SU-DHL-6 (cell line): ENCODE data around the gene SERPINA1.

Experiments
- H2AFZ ChIP-seq: fragments of 200-600 bp; sonication (generic); 2 replicates; pipeline ENCODE4 v1.6.1; 2014; ENCODE audit warnings: low read depth, mild to moderate bottlenecking, moderate library complexity, mixed read lengths, antibody characterized with exemption, low read length; ENCODE audit not compliant: severe bottlenecking
- H3F3A ChIP-seq: fragments of 200-600 bp; shearing (Covaris generic); 2 replicates; pipeline ENCODE4 v1.6.0; 2016; ENCODE audit warnings: antibody characterized with exemption, mild to moderate bottlenecking; ENCODE audit not compliant: insufficient read depth
- H3K27ac ChIP-seq: fragments of 200-600 bp; sonication (generic); 2 replicates; pipeline ENCODE4 v1.5.1; 2016; ENCODE audit warnings: low read depth, mild to moderate bottlenecking, low read length, moderate library complexity, mixed read lengths
- H3K27me3 ChIP-seq: fragments of 200-600 bp; sonication (generic), shearing (Covaris generic); 2 replicates; pipeline ENCODE4 v1.6.0; 2014; ENCODE audit warnings: mild to moderate bottlenecking, low read length
- H3K36me3 ChIP-seq: fragments of 200-600 bp; sonication (generic); 2 replicates; pipeline ENCODE4 v1.6.1; 2014; ENCODE audit warnings: mild to moderate bottlenecking, low read length, mixed read lengths
- H3K4me2 ChIP-seq: fragments of 300-600, 200-600 bp; shearing (Covaris generic), sonication (generic); 2 replicates; pipeline ENCODE4 v1.6.0; 2014; ENCODE audit warnings: low read length, low read depth, mild to moderate bottlenecking; ENCODE audit not compliant: poor library complexity, severe bottlenecking
- H3K4me3 ChIP-seq: fragments of 200-600 bp; sonication (generic); 2 replicates; pipeline ENCODE4 v1.5.1; 2014; ENCODE audit warnings: antibody characterized with exemption, low read length, mild to moderate bottlenecking, mixed read lengths; ENCODE audit not compliant: insufficient read depth, poor library complexity, severe bottlenecking
- H3K79me2 ChIP-seq: fragments of 200-600 bp; sonication (generic); 2 replicates; pipeline ENCODE4 v1.6.1; 2014; ENCODE audit warnings: mild to moderate bottlenecking, low read length, moderate library complexity; ENCODE audit not compliant: insufficient read depth
- H3K9ac ChIP-seq: fragments of 200-600 bp; sonication (generic); 2 replicates; pipeline ENCODE4 v1.7.0; 2014; ENCODE audit warnings: mild to moderate bottlenecking, low read length
- H3K9me2 ChIP-seq: fragments of 200-600 bp; sonication (generic); replicated peaks from 2 replicates; pipeline ENCODE4 v1.6.1; 2014; ENCODE audit warnings: low read length; ENCODE audit not compliant: insufficient read depth
- H3K9me3 ChIP-seq: fragments of 200-600 bp; sonication (generic); 2 replicates; pipeline ENCODE4 v1.6.1; 2014; ENCODE audit warnings: low read length, mixed read lengths; ENCODE audit not compliant: insufficient read depth
- H4K20me1 ChIP-seq: fragments of 200-600 bp; sonication (generic); 2 replicates; pipeline ENCODE4 v1.6.1; 2014; ENCODE audit warnings: low read depth, mild to moderate bottlenecking, antibody characterized with exemption, low read length, moderate library complexity, mixed read lengths
- CTCF ChIP-seq: fragments of 200-600 bp; sonication (generic); IDR thresholded peaks from one replicate; pipeline ENCODE4 v1.5.1; 2017; ENCODE audit warnings: antibody characterized with exemption, mild to moderate bottlenecking, low read length, moderate library complexity; ENCODE audit not compliant: insufficient read depth, poor library complexity, severe bottlenecking
- EZH2phosphoT487 ChIP-seq: fragments of 200-600 bp; sonication (generic), shearing (Covaris generic); conservative IDR thresholded peaks from 2 replicates; pipeline ENCODE4 v1.6.1; 2018; ENCODE audit warnings: mild to moderate bottlenecking, antibody characterized with exemption, low read length, moderate library complexity, mixed read lengths

Gene SERPINA1

GRCh38 chr14:94395888-94396574 is 7.6 kb upstream of the SERPINA1 start:
- Histone ChIP-seq H3K4me3 (no peak overlapping the region), H2AFZ (no peak overlapping the region), H3K9me2 (no peaks in the 10 kb centered on the region), H3K79me2 (no peaks in the 10 kb centered on the region), H3K9me3 (no peaks in the 10 kb centered on the region), H3K27me3 (no peaks in the 10 kb centered on the region), H3K36me3 (no peaks in the 10 kb centered on the region), H3K9ac (no peak overlapping the region), H3K4me2 (no peak overlapping the region), H4K20me1 (no peaks in the 10 kb centered on the region), H3F3A (no peaks in the 10 kb centered on the region), H3K27ac (no peak overlapping the region)
- TF ChIP-seq CTCF, result no peak
- TF ChIP-seq EZH2phosphoT487, result no peak

- H3K27ac ChIP-seq, result no peak overlapping the region
- no peaks in the 10 kb centered on the region for H3K9me3 ChIP-seq
- no peak overlapping the region for H3K4me2 ChIP-seq
- H3K9ac ChIP-seq, result no peak overlapping the region
- no peaks in the 10 kb centered on the region for H3F3A ChIP-seq
- H3K79me2 ChIP-seq, result no peaks in the 10 kb centered on the region
- no peaks in the 10 kb centered on the region for H3K27me3 ChIP-seq
- no peak overlapping the region for H2AFZ ChIP-seq
- H3K4me3 ChIP-seq, result no peak overlapping the region
- no peaks in the 10 kb centered on the region for H4K20me1 ChIP-seq
- no peaks in the 10 kb centered on the region for H3K9me2 ChIP-seq
- H3K36me3 ChIP-seq, result no peaks in the 10 kb centered on the region
- TF ChIP-seq EZH2phosphoT487 (no peak), CTCF (no peak)
These were observed 7.0 kb upstream of the SERPINA1 start for GRCh38 chr14:94395282-94395887.

- TF ChIP-seq EZH2phosphoT487, result no peak
- Histone ChIP-seq H3F3A (no peaks in the 10 kb centered on the region), H4K20me1 (no peaks in the 10 kb centered on the region), H3K36me3 (no peaks in the 10 kb centered on the region), H3K27me3 (no peaks in the 10 kb centered on the region), H3K9ac (no peak overlapping the region), H2AFZ (no peak overlapping the region), H3K4me2 (no peak overlapping the region), H3K27ac (no peak overlapping the region), H3K9me3 (no peaks in the 10 kb centered on the region), H3K79me2 (no peaks in the 10 kb centered on the region), H3K9me2 (no peaks in the 10 kb centered on the region), H3K4me3 (no peak overlapping the region)
These were observed 6.3 kb upstream of the SERPINA1 start for GRCh38 chr14:94394581-94395207.

GRCh38 chr14:94394025-94394493 is 5.7 kb upstream of the SERPINA1 start:
- no peaks in the 10 kb centered on the region for H3K9me3 ChIP-seq
- no peak overlapping the region for H3K4me2 ChIP-seq
- no peaks in the 10 kb centered on the region for H3K9me2 ChIP-seq
- H3K27ac ChIP-seq, result no peak overlapping the region
- no peaks in the 10 kb centered on the region for H4K20me1 ChIP-seq
- no peak overlapping the region for H3K4me3 ChIP-seq
- no peaks in the 10 kb centered on the region for H3F3A ChIP-seq
- no peaks in the 10 kb centered on the region for H3K36me3 ChIP-seq
- H3K27me3 ChIP-seq, result no peaks in the 10 kb centered on the region
- no peak for TF ChIP-seq CTCF
- no peak for TF ChIP-seq EZH2phosphoT487
- H3K79me2 ChIP-seq, result no peaks in the 10 kb centered on the region
- H3K9ac ChIP-seq, result no peak overlapping the region
- H2AFZ ChIP-seq, result no peak overlapping the region
